ENCODE measurements around the gene PAF1.

The PAF1 gene

DNA sequence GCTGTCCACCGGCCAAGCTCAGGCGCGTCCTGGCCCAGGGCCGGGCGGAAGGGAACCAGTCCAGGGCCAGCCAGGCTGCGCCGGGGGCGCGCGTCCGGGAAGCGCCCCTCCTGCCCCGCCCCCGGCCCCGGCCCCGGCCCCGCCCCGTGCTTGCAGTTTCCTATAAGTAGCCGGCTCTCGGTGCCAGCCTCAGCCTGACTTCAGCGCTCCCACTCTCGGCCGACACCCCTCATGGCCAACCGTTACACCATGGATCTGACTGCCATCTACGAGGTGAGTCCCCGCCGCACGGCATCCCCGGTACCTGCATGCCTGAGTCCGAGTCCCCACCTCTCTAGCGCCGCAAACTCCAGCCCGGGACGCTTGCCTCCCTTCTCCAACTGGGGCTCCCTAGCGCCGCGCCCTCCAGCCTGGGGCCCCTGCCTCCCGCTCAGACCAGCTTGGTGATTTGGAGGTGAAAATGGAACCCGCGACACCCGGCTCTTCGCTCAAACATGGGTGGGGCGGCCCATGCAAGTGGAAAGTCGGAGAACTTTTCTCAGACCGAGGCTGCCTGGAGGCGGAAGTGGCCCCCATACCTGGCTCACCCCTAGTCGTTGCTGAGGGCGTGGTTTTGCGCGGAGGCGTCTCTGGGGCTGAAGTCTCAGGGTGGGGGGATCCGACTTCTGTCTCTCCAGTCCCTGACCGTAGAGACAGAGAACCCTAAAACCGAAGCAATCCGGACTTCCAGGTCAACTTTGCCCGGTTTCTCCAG lies 15.9 kb upstream of the PAF1 start, which contains the start of gene ZFP36:
TSS of gene ZFP36 (plus strand) at position 192 of the 754 bp plus-strand sequence. CDS start at position 250, 58 bp downstream.
- peak; percentile 24 for ATAC-seq
- TF ChIP-seq, protein P1, sequence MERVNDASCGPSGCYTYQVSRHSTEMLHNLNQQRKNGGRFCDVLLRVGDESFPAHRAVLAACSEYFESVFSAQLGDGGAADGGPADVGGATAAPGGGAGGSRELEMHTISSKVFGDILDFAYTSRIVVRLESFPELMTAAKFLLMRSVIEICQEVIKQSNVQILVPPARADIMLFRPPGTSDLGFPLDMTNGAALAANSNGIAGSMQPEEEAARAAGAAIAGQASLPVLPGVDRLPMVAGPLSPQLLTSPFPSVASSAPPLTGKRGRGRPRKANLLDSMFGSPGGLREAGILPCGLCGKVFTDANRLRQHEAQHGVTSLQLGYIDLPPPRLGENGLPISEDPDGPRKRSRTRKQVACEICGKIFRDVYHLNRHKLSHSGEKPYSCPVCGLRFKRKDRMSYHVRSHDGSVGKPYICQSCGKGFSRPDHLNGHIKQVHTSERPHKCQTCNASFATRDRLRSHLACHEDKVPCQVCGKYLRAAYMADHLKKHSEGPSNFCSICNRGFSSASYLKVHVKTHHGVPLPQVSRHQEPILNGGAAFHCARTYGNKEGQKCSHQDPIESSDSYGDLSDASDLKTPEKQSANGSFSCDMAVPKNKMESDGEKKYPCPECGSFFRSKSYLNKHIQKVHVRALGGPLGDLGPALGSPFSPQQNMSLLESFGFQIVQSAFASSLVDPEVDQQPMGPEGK (CRISPR knock-in tag; IDR thresholded peaks at IDR 0.05; ENCODE audit: borderline replicate concordance) = peak; percentile 57; the same call in 1 of the 2 replicates
- TF ChIP-seq RARB (CRISPR knock-in tag; IDR thresholded peaks at IDR 0.05) (peak; percentile 53; the same call in 1 of the 2 replicates), ZNF70 (CRISPR knock-in tag; IDR thresholded peaks at IDR 0.05) (no peak), ZC3H10 (CRISPR knock-in tag; IDR thresholded peaks at IDR 0.05) (peak; percentile 47; the same call in 1 of the 2 replicates), ESRRG (CRISPR knock-in tag; IDR thresholded peaks at IDR 0.05) (no peak), ARNTL (CRISPR knock-in tag; IDR thresholded peaks at IDR 0.05; ENCODE audit: borderline replicate concordance, low read depth) (no peak), TOX (CRISPR knock-in tag; IDR thresholded peaks at IDR 0.05; ENCODE audit: borderline replicate concordance) (peak; percentile 32; the same call in 1 of the 2 replicates), BACH2 (CRISPR knock-in tag; IDR thresholded peaks at IDR 0.05; ENCODE audit: borderline replicate concordance) (no peak), ZFP3 (CRISPR knock-in tag; IDR thresholded peaks at IDR 0.05) (no peak)
- TF ChIP-seq, protein P2, sequence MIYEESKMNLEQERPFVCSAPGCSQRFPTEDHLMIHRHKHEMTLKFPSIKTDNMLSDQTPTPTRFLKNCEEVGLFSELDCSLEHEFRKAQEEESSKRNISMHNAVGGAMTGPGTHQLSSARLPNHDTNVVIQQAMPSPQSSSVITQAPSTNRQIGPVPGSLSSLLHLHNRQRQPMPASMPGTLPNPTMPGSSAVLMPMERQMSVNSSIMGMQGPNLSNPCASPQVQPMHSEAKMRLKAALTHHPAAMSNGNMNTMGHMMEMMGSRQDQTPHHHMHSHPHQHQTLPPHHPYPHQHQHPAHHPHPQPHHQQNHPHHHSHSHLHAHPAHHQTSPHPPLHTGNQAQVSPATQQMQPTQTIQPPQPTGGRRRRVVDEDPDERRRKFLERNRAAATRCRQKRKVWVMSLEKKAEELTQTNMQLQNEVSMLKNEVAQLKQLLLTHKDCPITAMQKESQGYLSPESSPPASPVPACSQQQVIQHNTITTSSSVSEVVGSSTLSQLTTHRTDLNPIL (CRISPR knock-in tag; IDR thresholded peaks at IDR 0.05; ENCODE audit: low read depth) = no peak

DNA sequence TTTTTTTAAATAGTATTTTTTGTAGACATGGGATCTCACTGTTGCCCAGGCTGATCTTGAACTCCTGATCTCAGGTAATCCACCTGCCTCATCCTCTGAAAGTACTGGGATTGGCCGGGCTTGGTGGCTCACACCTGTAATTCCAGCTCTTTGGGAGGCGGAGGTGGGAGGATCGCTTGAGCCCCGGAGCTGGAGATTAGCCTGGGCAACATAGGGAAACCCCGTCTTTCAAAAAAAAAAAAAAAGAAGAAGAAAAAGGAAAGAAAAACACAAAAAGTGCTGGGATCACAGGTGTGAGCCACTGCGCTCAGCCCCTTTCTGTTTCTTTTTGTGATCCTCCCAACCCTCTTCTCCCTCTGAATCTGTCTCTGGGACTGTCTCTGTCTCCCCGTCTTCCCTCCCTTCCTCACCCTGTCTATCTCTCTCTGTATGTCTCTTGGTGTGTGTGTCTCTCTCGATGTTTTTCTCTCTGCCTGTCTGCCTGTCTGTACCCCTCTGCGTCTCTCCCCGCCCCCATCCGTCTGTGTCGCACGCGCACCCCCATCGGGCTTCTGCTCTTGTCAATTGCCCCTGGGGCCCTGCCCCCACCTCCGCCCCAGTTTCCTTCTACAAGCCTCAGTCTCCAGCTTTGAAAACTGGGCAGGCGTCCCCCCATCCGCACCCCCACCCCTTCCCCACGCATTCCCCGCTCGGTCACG lies 15.2 kb upstream of the PAF1 start:
- TF ChIP-seq ESRRG (CRISPR knock-in tag; IDR thresholded peaks at IDR 0.05) (no peak), RARB (CRISPR knock-in tag; IDR thresholded peaks at IDR 0.05) (no peak), PPARA (CRISPR knock-in tag; IDR thresholded peaks at IDR 0.05; ENCODE audit: borderline replicate concordance) (no peak), TCF4 (CRISPR knock-in tag; IDR thresholded peaks at IDR 0.05; ENCODE audit: borderline replicate concordance) (no peak)
- TF ChIP-seq, protein P2 (CRISPR knock-in tag; IDR thresholded peaks at IDR 0.05; ENCODE audit: low read depth) = no peak
- TF ChIP-seq, protein P3, sequence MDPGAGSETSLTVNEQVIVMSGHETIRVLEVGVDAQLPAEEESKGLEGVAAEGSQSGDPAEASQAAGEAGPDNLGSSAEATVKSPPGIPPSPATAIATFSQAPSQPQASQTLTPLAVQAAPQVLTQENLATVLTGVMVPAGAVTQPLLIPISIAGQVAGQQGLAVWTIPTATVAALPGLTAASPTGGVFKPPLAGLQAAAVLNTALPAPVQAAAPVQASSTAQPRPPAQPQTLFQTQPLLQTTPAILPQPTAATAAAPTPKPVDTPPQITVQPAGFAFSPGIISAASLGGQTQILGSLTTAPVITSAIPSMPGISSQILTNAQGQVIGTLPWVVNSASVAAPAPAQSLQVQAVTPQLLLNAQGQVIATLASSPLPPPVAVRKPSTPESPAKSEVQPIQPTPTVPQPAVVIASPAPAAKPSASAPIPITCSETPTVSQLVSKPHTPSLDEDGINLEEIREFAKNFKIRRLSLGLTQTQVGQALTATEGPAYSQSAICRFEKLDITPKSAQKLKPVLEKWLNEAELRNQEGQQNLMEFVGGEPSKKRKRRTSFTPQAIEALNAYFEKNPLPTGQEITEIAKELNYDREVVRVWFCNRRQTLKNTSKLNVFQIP (CRISPR knock-in tag; IDR thresholded peaks at IDR 0.05; ENCODE audit: borderline replicate concordance, low read depth) = no peak
- ATAC-seq = no peak

DNA sequence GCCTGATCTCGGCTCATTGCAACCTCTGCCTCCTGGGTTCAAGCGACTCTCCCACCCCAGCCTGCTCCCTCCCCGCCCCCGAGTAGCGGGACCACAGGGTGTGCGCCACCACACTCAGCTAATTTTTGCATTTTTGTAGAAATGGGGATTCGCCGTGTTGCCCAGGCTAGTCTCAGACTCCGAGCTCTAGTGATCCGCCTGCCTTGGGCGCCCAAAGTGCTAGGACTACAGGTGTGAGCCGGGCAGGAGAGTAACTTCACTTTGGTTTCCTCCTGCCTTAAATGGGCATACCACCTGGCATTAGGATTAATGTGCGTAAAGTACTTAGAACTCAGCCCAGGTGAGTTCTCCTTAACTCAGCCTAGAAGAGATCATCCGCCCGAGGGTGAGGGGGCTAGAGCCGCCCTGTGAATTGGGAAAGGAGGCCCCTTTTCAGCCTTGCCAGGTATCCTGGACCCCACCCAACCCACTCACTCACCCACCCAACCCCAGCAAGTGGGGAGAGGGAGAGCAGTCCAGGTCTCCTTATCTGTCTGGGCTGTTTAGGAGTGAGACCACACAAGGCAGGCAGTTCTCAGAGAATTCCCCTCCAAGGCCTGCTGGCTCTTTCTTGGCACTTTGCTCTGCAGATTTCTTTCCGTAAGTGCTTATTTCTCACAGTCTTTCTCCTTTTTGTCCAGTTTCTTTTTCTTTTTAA lies 14.5 kb upstream of the PAF1 start:
- ATAC-seq = no peak
- TF ChIP-seq BACH2 (CRISPR knock-in tag; IDR thresholded peaks at IDR 0.05; ENCODE audit: borderline replicate concordance) (no peak), PPARA (CRISPR knock-in tag; IDR thresholded peaks at IDR 0.05; ENCODE audit: borderline replicate concordance) (no peak), TOX (CRISPR knock-in tag; IDR thresholded peaks at IDR 0.05; ENCODE audit: borderline replicate concordance) (no peak), ESRRG (CRISPR knock-in tag; IDR thresholded peaks at IDR 0.05) (no peak), TCF4 (CRISPR knock-in tag; IDR thresholded peaks at IDR 0.05; ENCODE audit: borderline replicate concordance) (no peak), SNAI2 (CRISPR knock-in tag; IDR thresholded peaks at IDR 0.05) (no peak), ZNF8 (CRISPR knock-in tag; IDR thresholded peaks at IDR 0.05) (no peak), ISL1 (CRISPR knock-in tag; IDR thresholded peaks at IDR 0.05) (no peak), ZNF70 (CRISPR knock-in tag; IDR thresholded peaks at IDR 0.05) (no peak), CSDC2 (CRISPR knock-in tag; IDR thresholded peaks at IDR 0.05) (no peak), ZNF565 (CRISPR knock-in tag; conservative IDR thresholded peaks at IDR 0.05; ENCODE audit: low read depth) (no peak), ARNTL (CRISPR knock-in tag; IDR thresholded peaks at IDR 0.05; ENCODE audit: borderline replicate concordance, low read depth) (no peak), OSR1 (CRISPR knock-in tag; IDR thresholded peaks at IDR 0.05) (no peak)
- TF ChIP-seq, protein P1 (CRISPR knock-in tag; IDR thresholded peaks at IDR 0.05; ENCODE audit: borderline replicate concordance) = no peak
- TF ChIP-seq, protein P3 (CRISPR knock-in tag; IDR thresholded peaks at IDR 0.05; ENCODE audit: borderline replicate concordance, low read depth) = no peak
- TF ChIP-seq, protein P2 (CRISPR knock-in tag; IDR thresholded peaks at IDR 0.05; ENCODE audit: low read depth) = no peak
